GM10248 (cell line): ENCODE data around the gene GNB1L.
"Not testable (repeated sequence)": the region's sequence is repeated elsewhere in the genome, so short reads cannot be mapped to it uniquely, and the experiment has no call there.

Experiments
- CTCF ChIA-PET: fragments of 300-600 bp; sonication (Branson Sonifier 250); formaldehyde crosslinking; extraction: SDS; loops from one replicate; lab custom pipeline; 2021; ENCODE audit warnings: antibody characterized with exemption; lab: Yijun Ruan, JAX
- POLR2A ChIA-PET: fragments of 350-650 bp; sonication (Branson Sonifier 250); formaldehyde crosslinking; extraction: SDS; loops from one replicate; lab custom pipeline; 2020; ENCODE audit warnings: antibody characterized with exemption; lab: Yijun Ruan, JAX
- DNase-seq: peaks from one replicate; pipeline ENCODE4 v3.0.0; 2012; ENCODE audit errors: extremely low spot score
- TF ChIP-seq, protein P1 (sequence below): IDR thresholded peaks from 2 replicates; pipeline ENCODE4 v1.5.1; 2012; ENCODE audit warnings: mild to moderate bottlenecking, low read depth; ENCODE audit errors: extremely low read depth, missing control alignments, control extremely low read depth

Gene GNB1L

DNA sequence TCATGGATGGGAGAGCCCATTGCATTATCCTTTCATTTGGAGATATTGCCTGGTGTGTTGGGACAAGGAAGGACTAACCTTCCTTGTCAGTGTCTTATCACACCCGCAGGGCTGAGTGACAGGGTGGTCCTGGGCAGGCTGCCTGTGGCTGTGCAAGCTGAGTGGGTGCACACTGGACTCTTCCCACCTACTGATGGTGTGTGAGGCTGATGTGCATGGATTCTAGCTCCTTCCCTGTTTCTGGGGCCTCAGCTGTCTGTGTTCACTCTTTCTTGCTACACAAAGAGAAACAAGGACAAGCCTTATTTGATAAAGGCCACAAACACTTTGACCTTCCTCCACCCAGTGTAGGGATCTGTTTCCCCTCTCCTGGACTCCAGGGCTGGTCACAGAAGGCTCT, 72.1 kb downstream of the GNB1L start:
- ChIA-PET POLR2A (no interaction called here), CTCF (no interaction called here)
- TF ChIP-seq, protein P1, sequence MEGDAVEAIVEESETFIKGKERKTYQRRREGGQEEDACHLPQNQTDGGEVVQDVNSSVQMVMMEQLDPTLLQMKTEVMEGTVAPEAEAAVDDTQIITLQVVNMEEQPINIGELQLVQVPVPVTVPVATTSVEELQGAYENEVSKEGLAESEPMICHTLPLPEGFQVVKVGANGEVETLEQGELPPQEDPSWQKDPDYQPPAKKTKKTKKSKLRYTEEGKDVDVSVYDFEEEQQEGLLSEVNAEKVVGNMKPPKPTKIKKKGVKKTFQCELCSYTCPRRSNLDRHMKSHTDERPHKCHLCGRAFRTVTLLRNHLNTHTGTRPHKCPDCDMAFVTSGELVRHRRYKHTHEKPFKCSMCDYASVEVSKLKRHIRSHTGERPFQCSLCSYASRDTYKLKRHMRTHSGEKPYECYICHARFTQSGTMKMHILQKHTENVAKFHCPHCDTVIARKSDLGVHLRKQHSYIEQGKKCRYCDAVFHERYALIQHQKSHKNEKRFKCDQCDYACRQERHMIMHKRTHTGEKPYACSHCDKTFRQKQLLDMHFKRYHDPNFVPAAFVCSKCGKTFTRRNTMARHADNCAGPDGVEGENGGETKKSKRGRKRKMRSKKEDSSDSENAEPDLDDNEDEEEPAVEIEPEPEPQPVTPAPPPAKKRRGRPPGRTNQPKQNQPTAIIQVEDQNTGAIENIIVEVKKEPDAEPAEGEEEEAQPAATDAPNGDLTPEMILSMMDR, result no peak
- no peak for DNase-seq

DNA sequence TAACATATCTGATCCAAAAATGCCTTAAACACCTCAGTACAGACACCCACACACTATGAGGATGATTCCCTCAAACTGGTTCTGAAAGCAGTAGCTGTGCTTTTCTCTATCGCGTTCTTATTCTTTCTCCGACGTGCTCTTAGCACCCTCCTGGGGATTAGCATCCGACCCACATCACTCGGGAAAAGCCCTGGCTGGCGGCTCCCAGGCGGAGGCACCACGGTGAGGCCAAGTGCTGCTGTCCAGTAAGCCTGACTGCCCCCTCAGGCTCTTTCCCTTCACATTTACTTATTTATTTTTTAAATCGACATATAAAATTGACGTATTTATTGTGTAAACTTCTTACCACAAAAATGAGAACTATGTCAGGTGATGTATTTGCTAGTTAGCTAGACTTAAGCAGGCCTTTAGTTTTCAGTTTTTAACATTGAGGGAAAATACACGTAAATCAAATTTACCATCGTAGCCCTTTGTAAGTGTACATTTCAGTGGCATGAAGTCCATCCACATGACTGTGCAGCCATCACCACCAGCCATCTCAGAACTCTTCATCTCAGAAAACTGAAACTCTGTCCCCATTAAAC, 74.9 kb downstream of the GNB1L start:
- CTCF ChIA-PET, result interaction anchor here (1.4 to 1.5 kb wide), 2 partner anchors 9 to 24 kb away, joined by 3 to 6 read pairs; no protein-coding TSS in a partner anchor
- DNase-seq, result no peak
- POLR2A ChIA-PET, result no interaction called here
- TF ChIP-seq, protein P1, result no peak

DNA sequence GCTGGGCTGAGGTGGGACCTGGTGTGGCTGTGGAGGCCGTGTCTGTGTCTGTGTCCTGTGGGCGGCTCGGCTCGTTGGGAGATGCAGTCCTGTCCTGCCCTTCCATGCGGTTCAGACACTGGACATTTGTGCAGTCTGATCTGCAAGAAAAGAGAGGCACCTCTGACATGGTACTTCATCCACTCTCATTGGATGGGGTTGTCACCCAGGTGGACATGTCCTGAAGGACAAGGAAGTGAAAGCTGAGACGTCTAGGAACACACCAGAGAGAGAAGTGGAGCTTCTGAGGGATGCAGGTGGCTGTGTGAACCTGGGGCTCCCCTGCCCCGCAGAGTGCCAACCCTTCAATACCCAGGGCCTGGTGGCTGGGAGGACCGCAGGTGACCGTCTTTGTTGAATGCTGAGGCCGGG, 75.7 kb downstream of the GNB1L start:
- ChIA-PET CTCF (interaction anchor here (0.9 to 1.5 kb wide), 3 partner anchors 8 to 48 kb away, joined by 3 to 6 read pairs (median 3); no protein-coding TSS in a partner anchor), POLR2A (no interaction called here)
- TF ChIP-seq, protein P1, result no peak
- no peak for DNase-seq

DNA sequence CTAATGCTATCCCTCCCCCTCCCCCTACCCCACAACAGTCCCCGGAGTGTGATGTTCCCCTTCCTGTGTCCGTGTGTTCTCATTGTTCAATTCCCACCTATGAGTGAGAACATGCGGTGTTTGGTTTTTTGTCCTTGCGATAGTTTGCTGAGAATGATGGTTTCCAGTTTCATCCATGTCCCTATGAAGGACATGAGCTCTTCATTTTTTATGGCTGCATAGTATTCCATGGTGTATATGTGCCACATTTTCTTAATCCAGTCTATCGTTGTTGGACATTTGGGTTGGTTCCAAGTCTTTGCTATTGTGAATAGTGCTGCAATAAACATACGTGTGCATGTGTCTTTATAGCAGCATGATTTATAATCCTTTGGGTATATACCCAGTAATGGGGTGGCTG, 77.5 kb downstream of the GNB1L start:
- CTCF ChIA-PET, result interaction anchor here (1.2 to 1.9 kb wide), 2 partner anchors 13 to 47 kb away, joined by 3 to 7 read pairs; no protein-coding TSS in a partner anchor
- POLR2A ChIA-PET, DNase-seq: not testable (repeated sequence)

DNA sequence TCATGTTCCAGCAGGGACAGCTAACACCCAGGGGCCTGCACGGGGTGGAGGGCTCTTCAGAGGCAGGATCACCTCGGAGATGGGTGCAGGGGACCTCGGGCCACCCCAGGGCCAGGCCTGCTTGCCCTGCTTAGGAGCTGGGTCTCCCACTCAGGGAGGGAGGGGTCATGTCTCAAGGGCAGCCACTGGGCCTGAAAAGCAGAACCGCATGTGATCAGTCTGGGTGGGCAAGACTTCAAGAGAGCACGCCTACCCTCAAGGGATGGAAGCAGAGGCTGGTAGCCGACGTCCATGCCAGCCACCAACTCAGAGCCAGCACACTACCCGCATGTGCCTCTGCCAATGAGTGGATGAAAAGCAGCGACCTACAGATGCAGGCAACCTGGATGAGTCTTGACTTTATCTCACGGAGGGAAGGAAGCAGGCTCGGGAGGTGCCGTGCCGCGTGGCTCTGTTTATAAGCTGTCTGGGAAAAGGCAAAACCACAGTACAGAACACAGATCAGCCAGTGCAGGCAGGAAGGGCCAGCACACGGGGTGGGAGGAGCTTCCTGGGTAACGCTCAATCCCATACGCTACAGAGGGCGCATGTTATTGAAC, 78.1 kb downstream of the GNB1L start:
- no peak for DNase-seq
- ChIA-PET CTCF (interaction anchor here (1.3 to 1.9 kb wide), 2 partner anchors 46 to 134 kb away, joined by 6 to 7 read pairs; no protein-coding TSS in a partner anchor), POLR2A (no interaction called here)
- TF ChIP-seq, protein P1, result no peak

DNA sequence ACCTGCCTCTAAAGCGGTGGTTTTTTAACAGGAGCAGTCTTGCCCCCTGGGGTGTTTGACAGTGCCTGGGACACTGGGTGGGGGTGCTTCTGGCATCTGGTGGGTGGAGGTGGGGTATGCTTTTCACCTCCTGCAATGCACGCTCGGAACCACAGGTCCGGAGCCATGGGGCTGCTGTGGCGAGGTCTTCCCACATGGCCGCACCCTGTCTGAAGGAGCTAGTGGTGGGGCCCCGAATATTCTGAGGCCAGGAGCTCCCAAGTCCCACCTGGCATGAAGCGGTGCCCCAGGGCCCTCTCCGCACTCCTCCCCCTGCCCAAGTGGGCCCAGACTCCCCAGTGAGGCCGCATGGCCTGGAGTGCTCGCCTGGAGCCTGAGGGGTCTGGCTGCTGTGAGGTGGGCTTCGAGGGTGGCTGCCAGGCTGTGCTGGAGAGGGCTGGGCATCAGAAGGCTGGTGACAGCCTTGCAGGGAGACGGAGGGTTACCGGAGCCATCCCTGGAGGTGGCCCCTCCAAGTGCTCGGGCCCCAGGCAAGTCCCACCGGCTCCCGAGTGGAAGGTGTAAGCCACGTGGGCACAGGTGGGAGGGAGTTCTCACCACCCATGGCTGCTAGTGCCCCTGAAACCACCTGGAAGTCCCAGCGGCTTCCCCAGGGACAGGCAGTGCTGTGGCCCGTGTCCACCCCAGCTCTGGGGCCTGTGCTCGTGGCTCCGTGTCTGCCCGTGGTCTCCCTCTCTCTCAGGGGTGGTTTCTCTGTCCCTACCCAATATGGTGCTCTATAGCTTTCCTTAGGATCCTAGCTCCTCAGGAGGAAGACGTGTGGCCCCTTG, 79.0 kb downstream of the GNB1L start:
- POLR2A ChIA-PET, result no interaction called here
- TF ChIP-seq, protein P1, result no peak
- CTCF ChIA-PET, result interaction anchor here (1.3 to 1.9 kb wide), 2 partner anchors 45 to 134 kb away, joined by 6 to 7 read pairs; no protein-coding TSS in a partner anchor
- DNase-seq, result no peak
